ENCODE results near the gene GHRL. TPM values are rescaled to one million over a fixed set of nuclear protein-coding genes. Genes with fewer than 3 reads are reported as not detected.

The GHRL gene
- total RNA-seq, 1 donor from 2014 or later: not detected

GRCh38 chr3:10290481-10291176 lies 2.1 kb downstream of the GHRL start:
- TF ChIP-seq CTCF (conservative IDR thresholded peaks at IDR 0.05; ENCODE audit: low read depth, low read length): no peak

GRCh38 chr3:10289787-10290355 lies 2.9 kb downstream of the GHRL start:
- no peak overlapping the region for H3K4me3 ChIP-seq (ENCODE audit: low read depth, low read length)

More at GRCh38 chr3:10290481-10291176, 2.1 kb downstream of the GHRL start:
- no peak overlapping the region for H3K4me3 ChIP-seq (ENCODE audit: low read depth, low read length)
- no peak for DNase-seq (ENCODE audit: low read depth)

GRCh38 chr3:10289077-10289476 lies 3.7 kb downstream of the GHRL start:
- no peak for DNase-seq (ENCODE audit: low read depth)
- TF ChIP-seq CTCF (conservative IDR thresholded peaks at IDR 0.05; ENCODE audit: low read depth, low read length): no peak
- no peak overlapping the region for H3K4me3 ChIP-seq (ENCODE audit: low read depth, low read length)

More at GRCh38 chr3:10289787-10290355, 2.9 kb downstream of the GHRL start:
- no peak for DNase-seq (ENCODE audit: low read depth)
- no peak for TF ChIP-seq CTCF (conservative IDR thresholded peaks at IDR 0.05; ENCODE audit: low read depth, low read length)

GRCh38 chr3:10288575-10288960 lies 4.2 kb downstream of the GHRL start:
- DNase-seq (ENCODE audit: low read depth): no peak
- no peak for TF ChIP-seq CTCF (conservative IDR thresholded peaks at IDR 0.05; ENCODE audit: low read depth, low read length)
- no peak overlapping the region for H3K4me3 ChIP-seq (ENCODE audit: low read depth, low read length)

- no peak for TF ChIP-seq CTCF (conservative IDR thresholded peaks at IDR 0.05; ENCODE audit: low read depth, low read length)
- no peak overlapping the region for H3K4me3 ChIP-seq (ENCODE audit: low read depth, low read length)
- no peak for DNase-seq (ENCODE audit: low read depth)
Measured at GRCh38 chr3:10287936-10288574, 4.7 kb downstream of the GHRL start.

GRCh38 chr3:10286596-10287295 lies 6.0 kb downstream of the GHRL start:
- DNase-seq (ENCODE audit: low read depth): peak; percentile 64
- no peak overlapping the region for H3K4me3 ChIP-seq (ENCODE audit: low read depth, low read length)
- peak; percentile 78 for TF ChIP-seq CTCF (conservative IDR thresholded peaks at IDR 0.05; ENCODE audit: low read depth, low read length)

Data from epithelial cell of proximal tubule (primary cell).